ENCODE measurements around the gene SFRP4. TPM values are rescaled to one million over a fixed set of nuclear protein-coding genes. Genes with fewer than 3 reads are reported as not detected.

SFRP4 gene
- 10 to 100 TPM in 1 of 4 donors, 1 to 10 TPM in 3; 2.4 to 12.9 (median 5.6) TPM for total RNA-seq

- no peak for TF ChIP-seq CTCF (IDR thresholded peaks at IDR 0.05; ENCODE audit: low read depth)
Measured at GRCh38 chr7:37916673-37917660, at the start of gene SFRP4. Gene SFRP4 (minus strand): TSS chr7:37916817. CDS start chr7:37916537, 280 bp downstream.

- TF ChIP-seq CTCF (IDR thresholded peaks at IDR 0.05; ENCODE audit: low read depth): no peak
Measured at GRCh38 chr7:37964196-37964595, 47.6 kb upstream of the SFRP4 start.

GRCh38 chr7:37961251-37961650 lies 44.6 kb upstream of the SFRP4 start:
- TF ChIP-seq CTCF (IDR thresholded peaks at IDR 0.05; ENCODE audit: low read depth): no peak

- TF ChIP-seq CTCF (IDR thresholded peaks at IDR 0.05; ENCODE audit: low read depth): no peak
Measured at GRCh38 chr7:37960483-37960882, 43.9 kb upstream of the SFRP4 start.

- no peak for TF ChIP-seq CTCF (IDR thresholded peaks at IDR 0.05; ENCODE audit: low read depth)
Measured at GRCh38 chr7:37957221-37957970, 40.8 kb upstream of the SFRP4 start.

GRCh38 chr7:37956791-37957190 lies 40.2 kb upstream of the SFRP4 start:
- TF ChIP-seq CTCF (IDR thresholded peaks at IDR 0.05; ENCODE audit: low read depth): no peak

GRCh38 chr7:37952240-37952639 lies 35.6 kb upstream of the SFRP4 start:
- no peak for TF ChIP-seq CTCF (IDR thresholded peaks at IDR 0.05; ENCODE audit: low read depth)
